IgD-negative memory B cell (primary cell): ENCODE results near the gene SDHB. TPM values are rescaled to one million over a fixed set of nuclear protein-coding genes. Genes with fewer than 3 reads are reported as not detected.

Experiments
- H3K27ac Mint-ChIP-seq, 3 donors: one replicate each; pipeline ENCODE4 v1.8.0; 2020 to 2022; ENCODE audit warnings: mild to moderate bottlenecking in 3 of 3, mixed read lengths in 3 of 3, moderate library complexity in 1 of 3
- H3K27me3 Mint-ChIP-seq: one replicate; pipeline ENCODE4 v1.8.0; 2021; ENCODE audit warnings: mixed read lengths
- H3K36me3 Mint-ChIP-seq: one replicate; pipeline ENCODE4 v1.8.0; 2020; ENCODE audit warnings: mild to moderate bottlenecking, mixed read lengths
- H3K4me1 Mint-ChIP-seq, 3 donors: one replicate each; pipeline ENCODE4 v1.8.0; 2020 to 2022; ENCODE audit warnings: mixed read lengths in 3 of 3, mild to moderate bottlenecking in 1 of 3
- H3K4me3 Mint-ChIP-seq, 4 donors: one replicate each; pipeline ENCODE4 v1.8.0; 2020 to 2022; ENCODE audit warnings: mild to moderate bottlenecking in 4 of 4, mixed read lengths in 4 of 4, moderate library complexity in 3 of 4
- H3K9me3 Mint-ChIP-seq, 3 donors: one replicate each; pipeline ENCODE4 v1.8.0; 2020 to 2021; ENCODE audit warnings: mixed read lengths in 3 of 3, mild to moderate bottlenecking in 1 of 3
- polyA plus RNA-seq: library from polyadenylated mRNA; unstranded; fragments of 300-500 nt; fragmentation: Illumina TruSeq; gene quantifications from one replicate; pipeline ENCODE4 v1.2.3, GENCODE V29; 2021

SDHB gene
- polyA plus RNA-seq, 1 donor from 2014 or later = 137 TPM

DNA sequence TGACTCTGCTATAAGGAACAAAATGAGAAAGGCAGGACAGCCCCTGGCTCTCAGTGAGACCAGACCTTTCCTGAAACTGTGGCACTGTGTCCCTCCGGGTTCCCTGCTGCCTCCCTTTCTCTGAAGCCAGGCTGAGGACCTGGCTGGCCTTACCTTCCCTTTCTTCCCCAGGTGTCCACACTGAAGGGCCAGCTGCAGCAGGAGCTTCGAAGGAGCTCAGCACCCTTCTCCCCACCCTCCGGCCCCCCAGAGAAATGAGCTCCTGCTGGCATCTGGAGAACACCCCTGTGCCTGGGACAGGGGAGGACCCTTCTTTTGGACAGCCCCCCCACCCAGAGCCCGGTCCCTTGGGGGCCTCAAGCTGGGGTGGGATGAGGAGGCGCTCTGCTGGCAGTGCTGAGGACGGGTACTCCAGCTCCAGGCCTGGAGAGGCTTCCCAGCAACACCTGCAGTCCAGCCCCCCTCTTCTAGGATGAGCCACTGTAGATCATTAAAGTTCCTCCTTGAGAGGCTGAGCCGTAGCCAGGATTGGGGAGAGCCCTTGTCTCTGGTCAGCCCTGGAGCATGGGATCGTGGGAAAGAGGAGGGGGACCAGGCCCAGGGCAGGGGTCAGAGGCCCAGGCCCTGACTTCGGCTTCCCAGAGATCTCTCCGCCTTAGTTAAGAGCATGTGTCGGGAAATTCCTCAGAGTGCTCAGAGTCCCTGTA is 81.5 kb downstream of the SDHB start:
- no peak overlapping the region for H3K27ac Mint-ChIP-seq
- no peak overlapping the region for H3K4me3 Mint-ChIP-seq
- no peaks in the 10 kb centered on the region for H3K27me3 Mint-ChIP-seq
- H3K36me3 Mint-ChIP-seq = peaks cover 5% of the 10 kb centered on the region
- H3K4me1 Mint-ChIP-seq = no peaks in the 10 kb centered on the region
- no peaks in the 10 kb centered on the region for H3K9me3 Mint-ChIP-seq

- Mint-ChIP-seq H3K4me3 (no peak overlapping the region), H3K4me1 (no peaks in the 10 kb centered on the region), H3K36me3 (peaks cover 5% of the 10 kb centered on the region), H3K9me3 (no peaks in the 10 kb centered on the region), H3K27ac (no peak overlapping the region), H3K27me3 (no peaks in the 10 kb centered on the region)
Measured at GRCh38 chr1:16971341-16972188, 82.3 kb downstream of the SDHB start.

DNA sequence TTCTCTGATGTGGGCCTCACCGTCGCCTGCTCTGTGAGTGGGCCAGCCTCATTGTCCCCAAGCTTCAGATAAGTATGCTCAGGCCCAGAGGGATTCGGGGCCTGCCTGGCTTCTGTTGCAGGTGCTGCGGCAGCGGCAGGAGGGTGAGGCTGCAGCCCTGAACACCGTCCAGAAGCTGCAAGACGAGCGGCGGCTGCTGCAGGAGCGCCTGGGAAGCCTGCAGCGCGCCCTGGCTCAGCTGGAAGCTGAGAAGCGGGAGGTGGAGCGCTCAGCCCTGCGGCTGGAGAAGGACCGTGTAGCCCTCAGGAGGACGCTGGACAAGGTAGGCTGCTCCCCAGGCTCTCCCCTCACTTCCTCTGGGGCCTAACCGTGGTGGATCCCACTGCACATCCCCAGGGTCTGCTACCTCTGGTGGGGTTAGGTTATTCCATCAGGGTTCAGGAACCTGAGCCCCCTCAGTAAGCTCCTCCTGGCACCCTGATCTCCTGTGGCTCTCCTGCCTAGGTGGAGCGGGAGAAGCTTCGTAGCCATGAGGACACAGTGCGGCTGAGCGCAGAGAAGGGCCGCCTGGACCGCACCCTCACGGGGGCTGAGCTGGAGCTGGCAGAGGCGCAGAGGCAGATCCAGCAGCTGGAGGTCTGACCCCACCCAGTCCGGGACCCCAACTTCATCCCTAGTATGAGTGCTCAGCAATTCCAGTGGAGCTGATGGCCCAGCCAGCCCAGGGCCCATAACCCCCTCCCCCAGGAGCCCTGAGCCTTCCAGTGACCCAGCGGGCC is 83.5 kb downstream of the SDHB start:
- Mint-ChIP-seq H3K4me3 (no peak overlapping the region), H3K4me1 (no peaks in the 10 kb centered on the region), H3K27ac (no peak overlapping the region), H3K9me3 (no peaks in the 10 kb centered on the region), H3K36me3 (peaks cover 6% of the 10 kb centered on the region), H3K27me3 (no peaks in the 10 kb centered on the region)

DNA sequence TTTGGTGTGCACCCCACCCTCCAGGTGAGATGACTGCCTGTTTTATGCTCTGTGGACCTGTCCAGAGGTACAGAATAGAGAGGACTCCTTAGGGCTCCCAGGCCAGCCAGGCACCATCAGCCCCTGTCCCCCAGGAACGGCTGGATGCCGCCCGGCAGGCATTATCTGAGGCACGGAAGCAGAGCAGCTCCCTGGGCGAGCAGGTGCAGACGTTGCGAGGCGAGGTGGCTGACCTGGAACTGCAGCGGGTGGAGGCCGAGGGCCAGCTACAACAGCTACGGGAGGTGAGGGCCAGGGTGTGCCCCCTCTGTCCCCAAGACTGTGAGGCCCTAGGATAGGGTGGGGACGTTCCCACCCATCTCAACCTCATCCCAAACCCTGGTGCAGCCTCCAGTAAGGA is 84.2 kb downstream of the SDHB start:
- Mint-ChIP-seq H3K27ac (no peak overlapping the region), H3K4me3 (no peak overlapping the region), H3K27me3 (no peaks in the 10 kb centered on the region), H3K36me3 (peaks cover 7% of the 10 kb centered on the region), H3K9me3 (no peaks in the 10 kb centered on the region), H3K4me1 (no peaks in the 10 kb centered on the region)

GRCh38 chr1:16969057-16969611 is 84.7 kb downstream of the SDHB start:
- no peaks in the 10 kb centered on the region for H3K9me3 Mint-ChIP-seq
- H3K27ac Mint-ChIP-seq = no peak overlapping the region
- no peaks in the 10 kb centered on the region for H3K27me3 Mint-ChIP-seq
- H3K36me3 Mint-ChIP-seq = peaks cover 7% of the 10 kb centered on the region
- no peaks in the 10 kb centered on the region for H3K4me1 Mint-ChIP-seq
- H3K4me3 Mint-ChIP-seq = peak overlapping the region in 1 of 4 donors; percentile 73

Other genes with a start within 250 kb of the SDHB start
- not detected for gene RNU1-2, start 158.1 kb downstream of the SDHB start, polyA plus RNA-seq
- 3.9 TPM for gene CROCC, start 132.1 kb downstream of the SDHB start, polyA plus RNA-seq
- gene MFAP2, start 73.4 kb downstream of the SDHB start, polyA plus RNA-seq = 0.43 TPM
- 28.3 TPM for gene ATP13A2, start 42.1 kb downstream of the SDHB start, polyA plus RNA-seq
- 0.10 TPM for gene PADI2, start 65.4 kb upstream of the SDHB start, polyA plus RNA-seq
- gene PADI1, start 151.1 kb upstream of the SDHB start, polyA plus RNA-seq = not detected
- not detected for gene PADI3, start 195.1 kb upstream of the SDHB start, polyA plus RNA-seq